Ectodermal cell (in vitro differentiated cells): Measurements from ENCODE around the gene LGALSL.

Source experiments
- H3K27ac ChIP-seq: 2 replicates; pipeline ENCODE4 v1.7.0; 2013; ENCODE audit warnings: mild to moderate bottlenecking, low read depth, low read length; ENCODE audit not compliant: insufficient read depth, poor library complexity, severe bottlenecking
- H3K27me3 ChIP-seq: 2 replicates; pipeline ENCODE4 v1.7.0; 2013; ENCODE audit warnings: mild to moderate bottlenecking, low read length; ENCODE audit not compliant: insufficient read depth, control insufficient read depth, poor library complexity, severe bottlenecking
- H3K36me3 ChIP-seq: one replicate; pipeline ENCODE4 v1.7.0; 2013; ENCODE audit warnings: low read length; ENCODE audit not compliant: control insufficient read depth, insufficient read depth
- H3K4me1 ChIP-seq: one replicate; pipeline ENCODE4 v1.7.0; 2013; ENCODE audit warnings: low read length; ENCODE audit not compliant: control insufficient read depth, insufficient read depth
- H3K4me3 ChIP-seq: 2 replicates; pipeline ENCODE4 v1.7.0; 2013; ENCODE audit warnings: low read depth, low read length, control low read depth; ENCODE audit not compliant: insufficient read depth
- H3K9me3 ChIP-seq: 2 replicates; pipeline ENCODE4 v1.7.0; 2013; ENCODE audit warnings: mild to moderate bottlenecking, low read length, moderate library complexity; ENCODE audit not compliant: control insufficient read depth
- WGBS, 2 experiments: methylation state at CpG; one replicate each; pipeline ENCODE4 v1.1.7; 2013; ENCODE audit warnings: missing lambda C conversion rate in 2 of 2; 5-methylcytosine and 5-hydroxymethylcytosine counted together

The LGALSL gene

DNA sequence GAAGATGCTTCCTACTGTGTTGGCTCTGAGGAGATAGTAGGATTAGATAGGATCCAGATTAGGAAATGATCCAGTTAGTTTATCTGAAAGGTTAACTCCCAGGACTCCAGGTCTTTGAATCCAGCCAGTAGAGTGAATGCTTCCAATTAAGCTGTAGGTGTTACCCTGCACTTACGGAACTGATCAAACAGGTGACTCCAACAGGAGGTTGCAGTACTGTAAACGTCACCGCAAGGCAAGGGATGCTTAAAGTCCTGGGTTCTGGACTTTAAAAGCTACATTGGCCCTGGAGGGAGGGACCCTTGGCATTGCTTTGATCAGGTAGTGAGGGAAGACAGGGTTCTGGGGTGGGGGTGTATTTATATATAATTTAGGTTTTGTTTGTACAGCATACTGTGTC is 5.6 kb downstream of the LGALSL start:
- no peaks in the 10 kb centered on the region for H3K4me1 ChIP-seq
- 92 to 97% methylated on average over 3 of the region's 3 CpGs for WGBS, 2 experiments
- H3K27me3 ChIP-seq: no peaks in the 10 kb centered on the region
- H3K4me3 ChIP-seq: no peak overlapping the region
- no peak overlapping the region for H3K27ac ChIP-seq
- no peaks in the 10 kb centered on the region for H3K9me3 ChIP-seq
- peaks cover 3% of the 10 kb centered on the region for H3K36me3 ChIP-seq

DNA sequence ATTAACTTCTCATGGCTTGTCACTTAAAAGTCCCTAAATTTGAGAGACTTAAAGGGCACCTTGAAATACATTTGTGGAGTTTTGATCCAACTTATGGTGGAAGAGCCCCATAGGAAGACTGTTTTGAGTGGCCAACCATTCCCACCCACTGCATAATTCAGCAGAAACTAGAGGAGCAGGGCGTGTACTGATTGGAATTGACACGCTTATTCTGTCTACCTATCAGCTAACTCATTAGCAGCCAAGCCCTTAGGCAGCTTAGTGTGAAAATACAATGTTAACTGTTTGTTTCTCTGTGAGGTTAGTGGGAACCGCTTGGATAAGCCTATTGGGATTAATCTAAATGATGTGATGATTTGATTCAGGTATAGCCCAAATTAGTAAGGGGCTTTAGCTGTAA is 6.4 kb downstream of the LGALSL start:
- 62 to 67% methylated on average over 3 of the region's 3 CpGs for WGBS, 2 experiments
- peaks cover 3% of the 10 kb centered on the region for H3K36me3 ChIP-seq
- H3K27me3 ChIP-seq: no peaks in the 10 kb centered on the region
- H3K4me1 ChIP-seq: no peaks in the 10 kb centered on the region
- H3K4me3 ChIP-seq: no peak overlapping the region
- H3K27ac ChIP-seq: no peak overlapping the region
- H3K9me3 ChIP-seq: no peaks in the 10 kb centered on the region

DNA sequence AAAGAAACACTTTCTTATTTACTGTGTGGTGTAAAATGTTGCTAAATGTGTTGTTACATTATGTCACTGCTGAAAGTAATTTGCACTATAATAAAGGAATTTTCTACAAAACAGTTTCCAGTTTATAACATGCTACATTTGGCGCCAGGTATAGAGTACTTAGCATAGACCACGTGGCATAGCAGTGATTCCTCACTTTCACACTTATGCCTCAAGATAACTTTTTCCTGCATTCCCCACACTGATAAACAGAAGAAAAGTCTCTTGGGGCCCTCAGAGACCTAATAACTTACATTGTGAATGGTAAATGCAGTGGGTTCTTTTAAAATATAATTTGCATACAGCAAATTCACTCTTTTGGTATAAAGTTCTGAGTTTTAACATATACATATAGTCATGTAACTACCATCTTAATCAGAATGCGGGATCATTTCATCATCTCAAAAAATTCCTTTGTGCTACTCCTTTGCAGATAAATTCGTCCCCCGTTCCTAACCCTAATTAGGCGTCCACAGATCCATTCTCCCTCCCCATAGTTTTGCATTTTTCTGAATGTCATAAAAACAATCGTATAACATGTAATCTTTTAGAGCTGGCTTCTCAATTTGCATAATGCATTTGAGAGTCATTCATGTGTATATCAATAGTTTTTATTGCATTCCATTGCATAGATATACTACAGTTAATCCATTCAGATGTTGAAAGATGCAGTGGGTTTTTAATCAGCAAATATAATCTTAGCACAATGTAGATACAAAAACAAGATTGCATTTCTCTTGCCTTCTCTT is 7.5 kb downstream of the LGALSL start:
- Histone ChIP-seq H3K4me1 (no peaks in the 10 kb centered on the region), H3K27me3 (no peaks in the 10 kb centered on the region), H3K9me3 (no peaks in the 10 kb centered on the region), H3K27ac (no peak overlapping the region), H3K4me3 (no peak overlapping the region), H3K36me3 (peaks cover 3% of the 10 kb centered on the region)
- WGBS, 2 experiments: 93 to 94% methylated on average over 7 of the region's 7 CpGs

DNA sequence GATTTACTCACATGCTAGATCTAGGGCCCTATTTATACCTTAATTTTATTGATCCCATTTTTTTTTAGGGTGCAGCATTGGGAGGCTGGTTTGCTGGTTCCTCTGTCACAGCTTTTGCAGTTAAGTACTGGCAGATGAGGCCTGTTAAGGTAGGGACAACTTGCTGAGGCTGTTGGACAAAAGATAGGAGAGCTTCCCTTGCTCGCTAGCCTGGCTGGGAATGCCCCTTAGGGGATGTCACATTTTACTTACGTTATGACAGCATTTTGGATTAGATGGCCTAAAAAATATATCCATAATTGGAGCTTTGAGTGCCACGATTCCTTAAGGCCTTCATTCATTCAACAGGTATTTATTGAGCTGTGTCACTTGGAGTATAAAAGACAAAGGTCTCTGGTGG is 8.2 kb downstream of the LGALSL start:
- Histone ChIP-seq H3K4me1 (no peaks in the 10 kb centered on the region), H3K27ac (no peak overlapping the region), H3K9me3 (no peaks in the 10 kb centered on the region), H3K36me3 (peaks cover 3% of the 10 kb centered on the region), H3K27me3 (no peaks in the 10 kb centered on the region), H3K4me3 (no peak overlapping the region)
- WGBS, 2 experiments: 90% methylated on average over 3 of the region's 3 CpGs

DNA sequence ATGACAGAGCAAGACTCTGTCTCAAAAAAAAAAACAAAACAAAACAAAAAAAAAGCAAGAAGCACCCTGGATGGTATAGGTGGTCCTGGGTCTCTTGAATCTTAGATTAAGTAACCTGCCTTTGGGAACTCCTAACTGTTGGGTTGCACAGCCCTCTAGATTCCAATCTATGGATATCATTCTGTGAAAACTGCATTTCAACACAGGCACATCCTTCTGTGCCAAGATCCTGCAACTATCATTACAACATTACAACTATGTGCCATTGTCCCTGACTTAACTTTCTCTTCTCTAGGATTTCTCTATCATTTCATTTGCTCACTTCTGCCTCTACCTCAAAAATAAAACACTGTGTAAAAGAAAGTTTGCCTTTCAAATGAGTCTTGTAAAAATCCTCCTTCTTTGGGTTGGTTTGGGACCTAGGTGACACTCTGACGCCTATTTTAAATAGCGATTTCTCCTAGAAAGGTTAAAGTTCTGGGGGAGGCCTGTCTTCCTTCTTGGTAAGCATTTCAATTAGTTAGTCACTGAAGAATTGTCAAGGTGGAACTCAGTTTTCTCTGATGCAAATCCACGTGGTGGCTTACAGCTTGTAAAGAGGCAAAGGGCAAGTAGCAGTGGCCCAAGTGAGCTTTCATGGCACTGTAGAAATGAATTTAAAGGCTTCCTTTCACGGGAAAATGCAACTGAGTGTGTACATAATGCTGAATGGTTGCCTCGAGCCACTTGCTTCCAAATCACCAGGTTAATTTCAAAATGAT is 9.2 kb downstream of the LGALSL start:
- H3K4me1 ChIP-seq: no peaks in the 10 kb centered on the region
- no peaks in the 10 kb centered on the region for H3K9me3 ChIP-seq
- no peak overlapping the region for H3K27ac ChIP-seq
- H3K27me3 ChIP-seq: no peaks in the 10 kb centered on the region
- 55 to 65% methylated on average over 4 to 5 of the region's 5 CpGs for WGBS, 2 experiments
- H3K36me3 ChIP-seq: peaks cover 3% of the 10 kb centered on the region
- no peak overlapping the region for H3K4me3 ChIP-seq

DNA sequence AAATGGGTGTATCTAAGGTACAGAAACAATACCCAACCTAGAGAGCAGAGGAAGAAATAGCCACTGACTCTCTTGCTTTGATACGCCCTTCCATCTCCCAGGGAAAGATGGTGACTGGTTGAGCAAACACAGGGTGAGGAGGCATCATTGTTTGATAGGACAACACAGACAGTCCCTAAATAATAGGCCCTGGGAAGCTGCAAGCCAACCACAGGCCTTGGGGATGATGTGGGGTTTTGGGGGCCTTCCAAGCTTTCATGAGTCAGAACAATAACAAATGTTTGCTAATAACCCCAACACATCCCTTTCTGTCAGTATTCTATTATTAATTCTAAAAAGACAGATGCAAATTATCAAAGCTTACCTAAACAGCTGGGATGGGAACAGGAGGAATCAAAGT is 9.8 kb downstream of the LGALSL start:
- H3K9me3 ChIP-seq: no peaks in the 10 kb centered on the region
- WGBS, 2 experiments: 93 to 97% methylated on average over 1 of the region's 1 CpG

DNA sequence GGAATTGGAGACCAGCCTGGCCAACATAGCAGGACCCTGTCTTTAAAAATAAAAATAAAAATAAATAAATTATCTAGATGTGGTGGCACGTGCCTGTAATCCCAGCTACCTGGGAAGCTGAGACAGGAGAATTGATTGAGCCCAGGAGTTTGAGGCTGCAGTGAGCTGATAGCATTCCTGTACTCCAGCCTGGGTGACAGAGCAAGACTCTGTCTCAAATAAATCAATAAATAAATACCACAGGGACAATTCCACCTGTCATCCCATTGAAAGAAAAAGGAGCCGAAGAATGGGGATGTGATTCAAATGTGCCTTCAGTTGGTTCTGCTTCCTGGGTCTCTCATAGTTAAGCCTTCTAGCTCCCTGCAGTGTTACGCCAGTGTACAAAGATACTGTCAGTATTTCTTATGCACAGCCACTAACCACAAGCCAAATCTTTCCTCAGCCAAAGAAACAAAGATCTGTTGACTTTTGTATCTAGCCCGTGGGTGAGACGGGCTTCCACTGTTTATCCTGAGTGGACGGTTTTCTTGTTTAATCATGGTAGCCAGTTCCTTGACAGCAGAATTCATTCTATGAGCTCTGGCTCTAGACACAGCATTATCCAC is 12.6 kb downstream of the LGALSL start:
- no peak overlapping the region for H3K4me3 ChIP-seq
- H3K4me1 ChIP-seq: peaks cover 20% of the 10 kb centered on the region
- H3K27ac ChIP-seq: no peak overlapping the region
- WGBS, 2 experiments: 87 to 91% methylated on average over 6 of the region's 6 CpGs
- H3K36me3 ChIP-seq: no peaks in the 10 kb centered on the region
- H3K27me3 ChIP-seq: no peaks in the 10 kb centered on the region
- H3K9me3 ChIP-seq: no peaks in the 10 kb centered on the region

More for the DNA sequence above, 9.8 kb downstream of the LGALSL start:
- H3K4me1 ChIP-seq: peaks cover under 1% of the 10 kb centered on the region
- H3K36me3 ChIP-seq: no peaks in the 10 kb centered on the region
- no peak overlapping the region for H3K27ac ChIP-seq
- no peak overlapping the region for H3K4me3 ChIP-seq
- no peaks in the 10 kb centered on the region for H3K27me3 ChIP-seq

DNA sequence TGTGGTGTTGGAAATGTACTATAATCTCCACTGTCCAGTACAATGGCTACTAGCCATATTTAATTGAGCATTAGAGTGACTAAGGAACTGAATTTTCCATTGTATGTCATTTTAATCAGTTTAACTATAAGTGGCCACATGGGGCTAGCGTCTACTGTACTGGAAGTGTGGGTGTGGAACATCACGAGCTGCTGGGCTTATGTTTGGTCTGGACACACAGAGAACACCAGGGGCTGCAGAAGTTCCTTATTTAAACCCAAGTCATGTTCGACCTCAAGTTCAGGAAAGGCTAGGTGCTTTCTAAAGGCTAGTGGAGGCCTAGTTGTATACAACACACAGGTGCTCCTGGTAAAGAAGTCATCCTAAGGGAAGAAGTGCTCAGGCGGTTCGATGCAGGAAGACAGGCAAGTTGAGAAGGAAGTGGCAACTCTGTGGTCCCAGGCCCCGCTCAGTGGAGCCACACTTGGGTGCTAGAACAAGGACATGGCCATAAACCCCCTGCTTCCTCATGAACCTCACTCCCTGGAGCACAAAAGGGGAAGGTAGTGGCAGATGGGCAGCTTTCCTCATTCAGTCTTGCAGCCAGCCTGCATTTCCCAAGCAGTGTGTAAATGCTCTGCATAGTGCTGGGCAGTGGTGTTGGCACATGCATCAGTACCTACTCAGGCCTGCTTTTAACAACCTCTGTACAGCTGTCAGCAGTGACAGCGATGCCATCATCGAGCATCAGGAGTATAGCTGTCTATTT is 13.3 kb downstream of the LGALSL start:
- Histone ChIP-seq H3K36me3 (no peaks in the 10 kb centered on the region), H3K9me3 (no peaks in the 10 kb centered on the region), H3K4me3 (no peak overlapping the region), H3K27me3 (no peaks in the 10 kb centered on the region), H3K4me1 (peaks cover 20% of the 10 kb centered on the region), H3K27ac (no peak overlapping the region)
- WGBS, 2 experiments: 93 to 97% methylated on average over 8 of the region's 8 CpGs

DNA sequence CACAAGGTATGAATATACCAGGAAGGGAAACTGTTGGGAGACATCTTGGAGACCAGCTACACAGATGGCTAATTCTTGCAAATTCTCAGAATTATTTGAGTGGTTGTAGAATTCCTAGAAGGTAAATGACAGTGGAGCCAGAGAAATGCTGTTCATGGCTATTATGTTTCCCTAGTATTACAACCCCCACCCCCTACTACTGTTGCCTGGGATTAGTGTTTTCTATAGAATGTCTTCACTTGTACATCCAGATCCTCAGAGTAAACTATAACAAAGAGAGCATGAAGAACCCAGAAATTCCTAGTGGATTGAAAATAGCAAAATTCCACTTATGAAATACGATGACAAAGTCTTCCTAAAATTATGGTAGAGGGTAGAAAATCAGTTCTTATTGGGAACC is 15.3 kb downstream of the LGALSL start:
- Histone ChIP-seq H3K4me3 (no peak overlapping the region), H3K9me3 (no peaks in the 10 kb centered on the region), H3K36me3 (no peaks in the 10 kb centered on the region), H3K27ac (no peak overlapping the region), H3K27me3 (no peaks in the 10 kb centered on the region), H3K4me1 (peaks cover 20% of the 10 kb centered on the region)
- WGBS, 2 experiments: 100% methylated on average over 1 of the region's 1 CpG; no CpG with 5 or more reads in 1 of the 2 experiments
